GM18870 (cell line): Measurements from ENCODE around the gene DNAJB8.

Experiments
- ATAC-seq: cut with Tn5 transposase; IDR thresholded peaks from one replicate; pipeline ENCODE4 v1.9.1; 2021; ENCODE audit warnings: moderate library complexity; ENCODE audit not compliant: unreplicated experiment

Gene DNAJB8

GRCh38 chr3:128466840-128467541, at the start of gene DNAJB8:
TSS of gene DNAJB8 (minus strand) at chr3:128466890. CDS start at chr3:128463245, 3,645 bp downstream.
- ATAC-seq: no peak

GRCh38 chr3:128515967-128516366, 49.3 kb upstream of the DNAJB8 start:
- no peak for ATAC-seq

- no peak for ATAC-seq
These were observed 42.2 kb upstream of the DNAJB8 start for GRCh38 chr3:128508852-128509251.

- ATAC-seq: no peak
These were observed 40.1 kb upstream of the DNAJB8 start for GRCh38 chr3:128506754-128507153.

GRCh38 chr3:128505771-128506170, 39.1 kb upstream of the DNAJB8 start:
- no peak for ATAC-seq

- ATAC-seq: no peak
These were observed 38.5 kb upstream of the DNAJB8 start for GRCh38 chr3:128504963-128505730.

GRCh38 chr3:128504533-128504915, 37.8 kb upstream of the DNAJB8 start:
- no peak for ATAC-seq

GRCh38 chr3:128503751-128504532, 37.3 kb upstream of the DNAJB8 start:
- ATAC-seq: no peak

- ATAC-seq: no peak
These were observed 36.5 kb upstream of the DNAJB8 start for GRCh38 chr3:128503164-128503651.

- no peak for ATAC-seq
These were observed 36.0 kb upstream of the DNAJB8 start for GRCh38 chr3:128502712-128503111.

- no peak for ATAC-seq
These were observed 34.7 kb upstream of the DNAJB8 start for GRCh38 chr3:128501431-128501830.

- no peak for ATAC-seq
These were observed 33.9 kb upstream of the DNAJB8 start for GRCh38 chr3:128500556-128500955.

- ATAC-seq: no peak
These were observed 33.1 kb upstream of the DNAJB8 start for GRCh38 chr3:128499724-128500275.

- no peak for ATAC-seq
These were observed 32.3 kb upstream of the DNAJB8 start for GRCh38 chr3:128498901-128499530.

- ATAC-seq: no peak
These were observed 31.5 kb upstream of the DNAJB8 start for GRCh38 chr3:128498127-128498626.

- no peak for ATAC-seq
These were observed 30.8 kb upstream of the DNAJB8 start for GRCh38 chr3:128497305-128498126.

GRCh38 chr3:128496602-128497304, 30.1 kb upstream of the DNAJB8 start:
- ATAC-seq: no peak

- ATAC-seq: no peak
These were observed 29.4 kb upstream of the DNAJB8 start for GRCh38 chr3:128496019-128496601.
